Activated CD8-positive, alpha-beta memory T cell treated with anti-CD3 and anti-CD28 coated beads for 1 hour (primary cell): Measurements from ENCODE around the gene INKA2.

Experiments used
- DNase-seq, 2 donors: peaks; one replicate each; pipeline ENCODE4 v3.0.0-alpha.2; 2020; ENCODE audit warnings: low read depth in 1 of 2; ENCODE audit errors: extremely low read depth in 1 of 2

Gene INKA2

DNA sequence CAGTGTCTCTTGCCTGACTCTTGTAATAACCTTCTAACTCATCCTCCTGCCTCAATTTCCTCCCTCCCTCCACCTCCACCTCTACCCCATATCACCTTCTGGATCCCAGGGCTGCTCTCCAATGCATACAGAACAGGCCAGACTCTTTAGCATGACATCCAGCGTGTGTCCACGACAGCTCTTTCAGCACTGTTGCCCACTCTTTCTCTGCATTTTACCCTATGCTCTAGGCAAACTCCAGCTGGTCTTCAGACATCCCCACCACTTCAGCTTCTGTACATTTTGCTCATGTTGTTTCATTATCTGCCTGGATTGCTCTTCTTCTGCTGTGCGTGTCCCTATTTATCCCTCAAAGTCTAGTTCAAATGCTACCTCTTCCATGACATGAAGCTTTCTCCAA is 4.8 kb downstream of the INKA2 start:
- DNase-seq, result no peak

DNA sequence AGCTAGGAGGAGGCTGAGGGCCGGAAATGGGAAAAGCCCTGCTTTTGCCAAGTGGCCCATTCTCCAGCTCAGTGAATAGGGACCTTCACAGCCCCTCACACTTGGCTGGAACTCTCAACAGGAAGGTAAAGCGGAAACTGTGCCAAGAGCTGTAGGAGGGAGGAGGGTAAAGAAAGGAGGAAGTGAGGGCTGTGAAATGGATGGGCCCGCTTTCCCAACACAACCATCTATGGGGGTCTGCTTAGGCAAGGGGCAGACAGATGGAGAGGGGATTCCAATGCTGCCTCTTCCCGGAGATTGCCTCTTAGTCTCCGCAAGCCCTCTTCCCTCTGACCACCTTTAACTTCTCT is 5.2 kb downstream of the INKA2 start:
- DNase-seq, result no peak

DNA sequence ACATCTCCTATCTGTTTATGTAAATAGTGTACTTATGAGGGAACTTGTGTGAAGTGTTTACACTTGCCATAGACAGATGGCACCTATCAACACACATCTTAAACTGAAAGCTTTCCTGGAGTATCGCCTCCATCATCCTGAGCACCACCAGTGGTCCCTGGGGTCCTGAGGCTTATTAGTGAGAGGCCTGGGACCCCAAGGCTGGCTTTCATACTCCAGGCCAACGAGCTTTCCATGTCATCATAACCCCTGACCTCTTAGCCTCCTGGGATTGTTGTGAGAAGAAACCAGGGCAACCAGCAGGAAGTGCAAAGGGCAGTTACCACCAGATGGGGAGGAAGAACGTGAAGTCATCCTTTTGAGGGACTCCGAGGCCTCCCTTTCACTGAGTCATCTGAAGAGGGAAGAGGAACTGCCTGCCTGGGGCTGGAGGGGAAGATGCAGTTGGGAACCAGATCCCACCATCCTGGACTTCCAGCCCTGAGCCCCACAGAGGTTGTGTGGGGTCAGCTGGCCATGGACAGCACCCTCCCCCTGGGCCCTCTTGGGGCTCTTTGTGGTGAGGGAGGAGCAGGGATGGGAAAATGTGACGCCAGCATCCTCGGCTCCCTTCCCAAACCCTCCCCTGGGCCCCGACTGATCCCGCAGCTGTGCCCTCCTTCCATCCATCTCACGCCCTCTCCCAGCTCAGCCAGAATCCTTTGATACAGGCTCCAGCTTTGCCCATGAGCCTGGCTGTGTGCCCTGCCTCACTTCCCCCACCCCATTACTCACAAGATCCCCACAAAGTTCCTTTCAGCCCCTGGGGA is 5.8 kb downstream of the INKA2 start:
- no peak for DNase-seq

DNA sequence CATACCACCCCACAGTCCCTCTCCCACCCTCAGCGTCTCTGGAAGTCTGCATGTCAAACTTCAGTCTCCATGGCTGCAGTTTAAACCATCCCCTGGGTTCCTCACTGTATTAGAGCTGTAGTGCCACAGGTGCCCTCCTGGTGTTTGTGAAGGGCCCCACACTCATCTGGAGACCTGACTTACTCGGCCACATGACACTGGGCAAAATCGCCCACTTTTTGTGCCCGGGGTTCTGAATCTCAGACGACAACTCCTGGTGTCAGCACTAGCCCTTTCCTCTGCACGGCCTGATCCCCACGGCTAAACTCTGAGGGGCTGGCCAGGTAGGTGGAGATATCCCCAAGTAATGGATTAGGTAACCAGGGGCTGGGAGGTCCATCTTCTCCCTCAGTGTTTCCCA is 6.5 kb downstream of the INKA2 start:
- no peak for DNase-seq

DNA sequence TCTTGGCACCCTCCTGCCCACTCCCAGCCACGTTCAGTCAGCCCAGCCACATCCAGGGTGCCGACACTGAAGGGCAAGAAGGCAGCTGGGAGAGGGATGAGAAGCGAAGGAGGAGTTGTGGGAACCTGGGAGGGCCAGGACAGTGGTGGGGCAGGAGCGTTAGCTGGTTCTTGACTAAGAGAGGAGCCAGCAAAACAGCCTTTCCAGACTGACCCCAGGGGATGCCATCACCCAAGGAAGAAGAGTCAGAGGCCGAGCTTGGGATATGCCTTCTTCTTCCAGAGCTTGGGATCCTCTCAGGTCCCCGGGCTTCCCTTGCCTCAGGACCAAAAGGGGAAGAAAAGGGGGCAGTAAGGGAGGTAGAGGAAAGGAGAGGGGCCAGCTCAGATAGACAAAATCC is 7.2 kb downstream of the INKA2 start:
- no peak for DNase-seq

DNA sequence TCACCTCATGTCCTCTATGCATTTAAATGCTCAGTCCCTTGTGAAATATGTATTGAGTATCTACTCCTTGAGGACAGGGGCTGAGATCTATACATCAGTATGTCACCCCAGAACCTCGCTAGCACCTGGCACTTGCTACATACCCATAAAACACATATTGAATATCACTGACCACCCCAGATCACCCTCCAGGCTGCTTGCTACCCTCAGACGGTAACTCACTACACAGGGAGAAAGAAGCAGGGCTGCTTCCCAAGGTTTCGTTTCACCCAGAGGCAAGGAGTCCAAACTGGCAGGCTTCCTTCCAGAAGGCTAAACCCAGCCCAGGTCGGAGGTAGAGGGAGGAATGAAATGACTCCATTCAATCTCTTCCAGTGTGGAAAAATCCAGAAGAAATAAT is 8.5 kb downstream of the INKA2 start:
- no peak for DNase-seq

DNA sequence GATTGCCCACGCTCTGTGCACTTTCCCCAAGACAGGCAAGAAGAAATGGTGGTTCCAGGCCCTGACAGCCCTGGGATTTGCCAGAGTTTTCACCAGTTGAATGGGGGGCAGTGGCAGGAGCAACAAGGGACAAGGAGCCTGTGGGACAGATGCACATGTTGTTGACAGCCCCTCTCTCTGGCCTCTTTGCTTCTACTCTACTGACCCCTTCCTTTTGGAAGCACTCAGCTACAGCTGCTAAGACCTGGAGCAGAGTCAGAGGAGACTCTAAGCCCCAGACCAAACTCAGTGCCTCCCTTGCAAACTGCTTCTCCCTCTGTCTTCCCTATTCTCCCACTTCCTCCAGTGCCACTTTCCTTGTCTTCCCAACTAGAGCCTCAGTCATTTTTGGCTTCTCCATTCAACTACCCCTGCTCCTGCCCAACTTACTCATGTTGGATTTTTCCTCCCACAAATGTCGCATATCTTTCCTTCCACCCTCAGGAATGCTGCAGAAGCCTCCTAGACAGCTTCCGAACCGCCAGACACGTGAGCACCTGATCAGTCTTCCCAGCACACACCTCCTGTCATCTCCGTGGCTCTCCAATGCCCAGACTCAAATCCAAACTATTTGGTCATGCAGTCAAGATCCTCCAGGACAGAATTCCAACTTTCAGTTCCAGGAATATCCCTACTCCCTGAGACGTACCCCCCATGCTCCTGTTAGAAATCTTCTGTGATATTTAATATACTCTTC is 9.1 kb downstream of the INKA2 start:
- no peak for DNase-seq

DNA sequence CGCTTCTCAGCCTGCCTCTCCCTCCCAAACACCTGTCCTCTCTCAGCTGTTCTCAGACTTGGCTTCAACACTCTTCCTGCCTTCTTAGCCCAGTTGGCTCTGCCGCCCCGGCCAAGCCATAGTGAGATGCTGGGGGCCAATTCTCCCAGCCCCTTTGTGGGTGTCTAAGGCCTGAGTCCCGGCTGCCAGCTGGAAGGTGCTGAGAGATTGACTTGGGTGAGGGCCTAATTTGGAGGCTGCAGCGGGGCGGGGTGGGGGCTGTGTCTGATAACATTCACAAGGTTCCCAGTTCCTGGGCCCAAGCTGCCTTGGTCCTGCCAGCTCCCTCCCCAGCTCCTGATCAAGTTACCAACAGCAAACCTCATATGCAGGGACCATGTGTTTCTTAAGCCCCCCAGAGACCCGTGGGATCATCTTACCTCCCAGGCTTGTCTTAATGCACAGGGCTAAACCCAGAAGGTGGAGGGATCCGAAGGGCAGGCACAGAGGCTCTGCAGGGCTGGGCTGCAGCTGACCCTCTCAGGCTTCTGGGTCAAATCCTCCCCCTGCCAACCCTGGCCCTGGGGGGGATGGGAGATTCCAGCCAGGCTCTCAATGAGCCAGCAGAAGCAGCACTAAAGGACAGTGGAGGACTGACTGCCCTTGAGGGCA is 9.8 kb downstream of the INKA2 start:
- DNase-seq, result no peak

DNA sequence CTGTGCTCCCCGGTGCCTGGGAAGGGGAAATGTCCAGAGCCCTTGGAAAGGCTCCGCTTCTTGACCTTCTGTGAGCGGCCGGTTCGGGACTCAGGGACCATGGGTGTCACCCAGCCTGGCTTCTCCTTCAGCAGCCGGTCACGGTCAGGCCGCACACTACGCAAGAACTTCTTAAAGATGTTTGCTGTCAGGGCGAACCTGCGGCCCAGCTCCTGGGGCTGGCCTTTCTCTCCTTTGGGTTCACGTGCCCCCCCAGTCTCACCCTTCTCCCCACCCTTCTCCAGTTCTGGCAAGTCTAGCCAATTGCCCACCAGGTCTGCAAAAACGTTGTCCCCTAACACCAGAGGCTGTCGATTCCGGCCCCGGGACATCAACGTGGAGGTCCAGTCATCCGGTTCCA is 12.1 kb downstream of the INKA2 start:
- DNase-seq, result no peak

DNA sequence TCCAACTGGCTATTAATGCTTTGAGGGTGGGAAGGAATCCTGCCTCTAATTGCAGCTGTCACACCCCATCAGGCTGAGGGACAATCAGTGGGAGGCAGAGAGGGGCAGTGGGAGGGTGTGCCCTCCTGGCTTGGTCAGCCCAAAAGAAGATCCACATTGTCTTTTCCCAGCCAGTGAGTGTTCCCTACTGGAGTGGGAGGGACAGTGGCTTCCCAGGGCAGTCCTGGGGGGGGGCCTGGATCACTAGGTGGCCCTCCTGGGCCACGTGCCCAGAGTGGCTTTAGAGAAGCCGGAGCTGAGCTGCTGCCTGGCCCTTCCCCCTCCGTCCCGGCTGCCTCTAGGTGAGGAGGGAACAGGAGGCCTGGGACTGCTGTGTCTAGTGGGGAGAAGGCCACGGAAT is 14.0 kb downstream of the INKA2 start:
- DNase-seq, result no peak

DNA sequence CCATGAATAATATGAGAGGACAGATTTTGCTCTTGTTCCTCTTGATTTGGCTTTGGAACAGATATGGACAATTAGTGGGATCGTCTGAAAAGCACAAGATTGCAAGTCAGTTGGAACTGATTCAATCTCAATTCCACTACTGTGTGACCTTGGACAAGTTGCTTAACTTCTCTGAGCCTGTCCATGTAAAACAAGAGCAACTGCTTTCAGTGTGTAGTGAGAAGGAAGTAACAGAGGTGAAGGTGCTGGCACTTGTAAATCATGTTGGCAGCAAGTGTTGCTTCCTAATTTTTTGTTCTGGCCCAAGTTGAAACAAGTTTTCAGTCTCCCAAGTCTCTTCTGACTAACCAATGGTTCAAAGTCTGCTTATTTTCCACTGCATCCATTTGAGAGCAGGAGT is 15.3 kb downstream of the INKA2 start:
- no peak for DNase-seq

DNA sequence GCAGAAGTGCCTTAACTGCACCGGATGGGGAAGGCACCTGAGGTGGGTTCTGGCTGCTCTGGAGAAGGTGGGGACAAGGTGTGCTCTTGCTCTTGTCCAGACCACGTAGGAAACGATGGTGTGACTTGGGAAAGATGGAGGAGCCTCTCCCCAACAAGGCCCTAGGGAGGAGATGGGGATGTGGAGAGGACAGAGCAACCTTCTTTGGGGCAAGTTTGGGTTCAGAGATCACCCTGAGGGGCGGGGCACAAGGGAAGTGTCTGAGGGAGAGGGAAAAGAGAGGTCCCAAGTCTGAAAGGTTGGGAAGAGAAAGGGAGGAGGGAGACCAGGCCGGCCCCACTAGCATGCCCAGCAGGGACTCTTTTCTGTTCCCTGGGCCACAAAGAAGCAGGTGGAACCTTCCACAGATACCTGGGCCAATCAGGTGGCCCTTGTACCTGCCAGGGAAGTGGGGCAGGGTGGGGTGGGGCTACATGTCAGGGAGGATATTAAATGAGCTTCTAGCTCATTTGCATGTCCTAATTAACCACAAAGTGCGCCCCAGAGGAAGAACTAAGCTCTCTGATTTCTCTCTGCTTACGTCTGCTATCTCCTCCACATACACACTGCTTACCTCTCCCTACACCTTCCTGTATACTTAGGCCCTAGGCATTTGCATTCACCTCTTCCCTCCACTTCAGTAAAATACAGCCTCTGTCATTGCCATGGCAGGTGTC is 15.9 kb downstream of the INKA2 start:
- no peak for DNase-seq

DNA sequence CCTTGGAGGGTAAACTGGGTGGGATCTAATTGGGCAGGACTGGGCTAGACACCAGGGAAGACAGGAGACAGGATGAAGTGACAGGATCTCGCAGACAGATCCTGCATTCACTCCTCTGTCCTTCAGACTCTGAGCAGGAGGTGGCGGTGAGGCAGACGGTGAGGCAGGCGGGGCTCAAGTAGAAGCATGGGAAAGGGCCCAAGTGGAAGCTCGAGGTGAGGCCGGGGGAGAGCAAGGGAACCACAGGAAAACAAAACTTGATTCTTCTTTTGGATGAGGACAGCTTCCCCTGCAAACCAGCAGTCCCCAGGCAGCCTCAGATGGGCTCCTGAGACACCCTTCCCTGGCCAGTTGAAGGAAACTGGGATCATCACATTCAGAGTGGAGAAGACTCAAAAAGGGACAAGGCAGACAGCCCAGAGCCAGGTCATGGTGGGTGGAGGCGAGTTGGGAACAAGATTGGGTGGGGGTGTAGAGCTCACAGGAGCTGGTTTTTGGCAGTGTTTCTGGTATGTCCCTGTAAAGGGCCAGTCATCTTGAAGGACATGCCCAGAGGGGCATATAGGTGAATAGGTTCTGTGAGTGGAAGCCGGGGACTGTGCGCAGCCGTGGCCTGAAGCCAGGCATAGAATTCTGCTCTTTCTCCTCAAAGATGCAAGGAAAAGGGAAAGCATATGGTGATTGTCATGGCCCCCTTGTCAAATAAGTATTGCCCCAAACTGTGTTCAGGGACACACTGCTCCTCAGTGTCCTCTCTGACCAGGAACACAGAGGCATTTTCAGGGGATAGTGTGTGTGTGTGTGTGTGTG is 18.0 kb downstream of the INKA2 start:
- DNase-seq, result no peak

DNA sequence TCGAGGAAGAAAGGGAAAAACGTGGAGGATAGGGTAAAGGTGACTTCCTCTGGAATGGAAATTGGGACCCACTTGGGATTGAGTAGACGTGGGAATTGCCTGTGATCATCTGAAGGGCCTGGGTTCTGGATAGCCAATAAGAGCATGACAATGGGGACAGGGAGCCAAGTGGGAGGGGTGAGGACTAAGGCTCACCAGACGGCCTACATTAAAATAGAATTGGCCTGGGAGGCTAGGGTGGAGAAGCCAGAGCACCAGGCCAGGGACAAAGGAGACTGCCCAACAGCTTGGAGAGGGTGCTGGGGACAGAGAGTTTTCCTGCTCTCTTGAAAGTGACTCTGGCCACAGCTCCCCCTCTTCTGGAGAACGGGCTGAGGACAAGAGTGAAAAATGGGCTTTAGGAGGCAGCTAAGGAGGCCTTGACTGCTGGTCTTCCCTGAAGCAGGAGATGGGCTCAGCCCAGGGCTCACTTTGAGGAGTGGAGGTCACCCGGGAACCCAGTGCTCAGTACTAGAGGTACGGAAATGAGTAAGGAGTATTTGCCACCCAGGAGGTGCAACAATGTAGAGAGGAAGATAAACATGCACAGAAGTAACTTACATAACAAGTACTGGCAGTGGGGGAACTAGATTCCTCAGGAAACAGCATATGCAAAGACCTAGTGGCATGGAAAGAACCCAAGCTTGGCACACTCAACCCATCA is 18.8 kb downstream of the INKA2 start:
- no peak for DNase-seq

DNA sequence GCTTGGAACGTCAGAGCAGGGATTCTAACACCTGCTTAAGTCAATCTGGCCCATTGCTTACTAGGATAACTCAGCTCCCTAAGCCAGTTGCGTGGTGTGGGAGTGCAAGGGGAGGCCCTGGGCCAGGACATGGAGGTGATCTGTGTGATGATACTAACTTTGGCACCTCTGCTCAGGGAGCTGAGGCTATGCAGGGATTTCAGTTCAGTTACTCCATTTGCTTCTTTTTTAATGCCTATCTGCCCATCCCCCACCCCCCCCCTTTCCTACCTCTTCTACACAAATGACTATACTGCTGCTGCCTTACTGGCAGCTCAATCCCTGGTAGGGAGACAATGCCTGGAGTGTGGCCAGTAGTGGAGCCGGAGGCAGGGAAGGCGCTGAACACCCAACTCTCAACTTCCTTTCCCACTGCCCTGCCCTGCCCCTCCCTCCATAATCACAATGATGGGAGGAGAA is 19.5 kb downstream of the INKA2 start:
- DNase-seq, result no peak

DNA sequence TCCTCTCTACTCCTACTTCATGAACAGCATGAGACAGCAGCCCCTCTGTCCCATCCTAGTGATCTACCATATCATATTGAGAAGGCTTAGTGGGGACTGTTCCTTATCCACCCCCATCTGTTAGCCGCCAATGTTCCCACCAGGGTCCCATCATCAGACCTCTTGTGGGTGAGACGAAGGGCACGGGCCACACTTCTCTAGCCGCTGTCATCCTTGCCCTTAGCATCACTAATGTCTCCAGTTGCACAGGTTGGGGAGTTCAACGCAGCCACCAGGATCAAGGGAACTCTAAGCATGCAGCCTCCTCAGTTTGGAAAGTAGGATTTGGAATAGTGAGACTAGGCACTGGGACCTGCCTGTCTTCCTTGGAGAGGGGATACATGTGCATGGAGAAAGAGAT is 20.1 kb downstream of the INKA2 start:
- DNase-seq, result no peak

DNA sequence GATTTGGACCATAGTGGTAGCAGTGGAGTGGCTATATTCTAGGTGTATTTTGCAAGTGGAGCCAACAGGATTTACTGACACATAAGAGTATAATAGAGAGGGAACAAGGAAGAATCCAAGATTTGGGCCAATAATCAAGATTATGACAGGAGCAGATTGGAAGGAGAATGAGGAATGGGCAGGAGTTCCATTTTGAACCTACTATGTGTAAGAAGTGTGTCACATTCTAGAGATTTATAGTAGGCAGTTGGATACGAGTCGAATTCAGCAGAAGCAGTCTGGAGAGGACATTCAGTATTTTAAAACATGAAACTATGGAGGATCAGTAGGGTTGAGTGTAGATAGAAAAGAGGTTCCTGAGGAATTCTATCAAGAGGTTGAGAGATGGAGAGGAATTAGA is 21.7 kb downstream of the INKA2 start:
- DNase-seq, result no peak

DNA sequence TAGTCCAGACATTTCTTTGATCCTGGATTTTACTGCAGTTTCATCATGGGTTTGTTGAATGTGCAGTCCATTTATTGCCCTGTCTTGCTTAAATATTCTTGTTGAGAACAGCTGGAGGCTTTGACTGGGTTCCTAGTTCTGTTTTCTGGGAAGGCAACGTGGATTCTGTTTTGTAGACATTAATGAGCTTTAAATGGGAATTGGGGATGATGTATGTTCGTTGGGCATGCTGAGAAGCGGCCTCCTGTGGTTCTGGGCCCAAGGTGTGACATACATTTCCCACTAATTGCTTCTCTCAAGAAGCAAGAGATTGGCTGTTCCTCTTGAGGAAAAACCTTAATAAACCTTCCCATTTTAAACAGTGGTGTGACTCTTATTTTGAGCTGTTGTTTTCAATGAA is 22.9 kb downstream of the INKA2 start:
- DNase-seq, result no peak

DNA sequence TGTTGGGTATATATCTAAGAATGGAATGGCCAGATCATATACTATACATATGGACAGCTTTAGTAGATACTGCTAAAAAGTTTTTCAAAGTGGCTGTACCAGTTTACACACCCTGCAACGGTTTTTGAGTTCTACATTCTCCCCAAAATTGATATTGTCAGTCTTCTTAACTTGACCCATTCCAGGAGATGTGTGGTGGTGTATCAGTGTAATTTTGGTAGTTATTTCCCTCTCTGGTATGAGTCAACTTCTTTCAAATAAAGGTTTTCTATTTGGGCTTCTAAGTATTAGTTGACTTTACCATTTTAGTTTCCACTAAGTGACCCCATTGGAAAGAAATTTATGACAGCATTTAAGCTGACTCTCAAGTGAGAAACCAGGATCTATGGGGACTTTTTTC is 29.2 kb downstream of the INKA2 start:
- DNase-seq, result no peak

DNA sequence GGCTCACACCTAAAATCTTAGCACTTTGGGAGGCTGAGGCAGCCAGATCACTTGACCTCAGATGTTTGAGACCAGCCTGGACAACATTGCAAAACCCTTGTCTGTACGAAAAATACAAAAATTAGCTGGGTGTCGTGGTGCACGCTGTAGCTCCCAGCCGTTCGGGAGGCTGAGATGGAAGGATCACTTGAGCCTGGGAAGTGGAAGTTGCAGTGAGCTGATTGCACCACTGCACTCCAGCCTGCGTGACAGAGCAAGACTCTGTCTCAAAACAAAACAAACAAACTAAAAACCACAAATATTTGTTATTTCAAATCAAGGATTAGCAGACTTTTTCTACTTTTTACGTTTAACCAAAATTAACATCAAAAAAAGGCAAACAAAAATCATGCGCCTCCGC is 31.3 kb downstream of the INKA2 start:
- DNase-seq, result no peak
